Endometrium (tissue), 2 donors: ENCODE measurements around the gene AKNA.
"Not testable (repeated sequence)": the region's sequence is repeated elsewhere in the genome, so short reads cannot be mapped to it uniquely, and the experiment has no call there.

Source experiments
- FAIRE-seq: peaks from 2 replicates; lab custom pipeline; 2012; peaks lifted over from hg19 to GRCh38; lab: Jason Lieb, UNC
- donor health status: control.
- donor health status: control.

Gene AKNA

DNA sequence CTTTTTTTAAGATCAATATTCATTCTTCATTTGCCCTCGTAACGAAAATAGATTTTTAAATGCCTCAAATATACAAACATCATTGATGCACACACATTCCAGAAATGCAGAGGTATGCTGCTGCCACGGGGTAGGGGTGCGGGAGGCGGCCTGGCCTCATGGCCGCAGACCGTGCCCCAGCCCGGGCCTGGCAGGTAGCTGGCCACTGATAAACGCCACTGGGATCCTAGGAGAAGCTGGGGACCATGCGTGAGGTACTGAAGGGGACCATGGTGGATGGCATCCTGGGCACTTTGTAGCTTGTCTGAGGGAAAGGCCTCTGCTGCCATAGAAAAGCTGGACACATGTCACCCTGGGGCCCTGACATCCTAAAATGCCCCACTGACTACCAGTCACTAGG lies 51.6 kb downstream of the AKNA start:
- no peak for FAIRE-seq

DNA sequence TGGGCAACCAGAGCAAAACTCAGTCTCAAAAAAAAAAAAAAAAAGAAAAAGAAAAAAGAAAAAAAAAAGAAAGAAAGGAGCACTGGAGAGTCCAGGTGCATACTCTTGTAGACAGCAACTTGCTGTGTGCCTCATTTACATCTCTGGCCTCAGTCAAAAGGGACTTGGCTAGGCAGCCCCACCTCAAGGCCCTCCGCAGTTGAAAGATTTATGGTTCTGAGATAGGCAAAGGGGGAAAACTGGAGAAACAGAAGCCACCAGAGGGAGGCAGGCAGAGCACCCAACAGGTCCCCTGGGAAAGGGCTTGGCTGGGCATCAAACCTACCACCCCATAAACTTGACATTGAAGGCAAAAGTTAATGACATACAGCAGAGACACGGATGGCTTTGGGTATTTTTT lies 52.0 kb downstream of the AKNA start:
- FAIRE-seq, result no peak

DNA sequence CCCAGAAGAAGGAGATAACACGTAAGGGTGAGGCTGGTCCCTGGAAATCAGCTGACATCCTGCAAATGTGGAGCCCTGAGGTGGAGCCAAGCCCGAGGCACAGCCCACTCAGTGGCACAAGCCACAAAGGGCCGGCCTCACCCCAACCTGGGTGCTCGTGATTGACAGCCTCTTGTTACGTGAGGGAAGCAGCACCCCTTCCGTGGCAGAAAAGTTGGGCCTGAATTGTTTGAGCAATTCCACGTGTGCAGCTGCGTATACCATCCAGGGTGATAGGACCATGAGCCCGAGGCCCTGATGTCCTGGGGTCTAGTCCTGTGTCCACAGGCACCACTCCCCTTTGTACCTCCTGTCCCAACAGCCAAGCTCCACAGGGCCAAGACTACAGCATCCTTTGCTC lies 53.3 kb downstream of the AKNA start:
- FAIRE-seq, result no peak

DNA sequence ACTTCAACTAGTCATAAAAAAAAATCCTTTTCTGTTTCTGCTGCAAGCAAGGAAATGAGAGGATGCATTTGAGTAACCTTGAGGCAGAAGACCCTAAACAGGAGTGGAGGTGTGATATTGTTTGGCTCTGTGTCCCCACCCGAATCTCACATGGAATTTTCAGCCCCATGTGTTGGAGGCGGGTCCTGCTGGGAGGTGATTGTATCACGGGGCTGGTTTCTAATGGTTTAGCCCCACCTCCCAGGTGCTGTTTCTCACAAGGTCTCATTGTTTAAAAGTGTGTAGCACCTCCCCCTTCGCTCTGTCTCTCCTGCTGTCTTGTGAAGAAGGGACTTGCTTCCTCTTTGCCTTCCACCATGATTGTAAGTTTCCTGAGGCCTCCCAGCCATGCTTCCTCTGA lies 54.1 kb downstream of the AKNA start:
- FAIRE-seq, result not testable (repeated sequence)

DNA sequence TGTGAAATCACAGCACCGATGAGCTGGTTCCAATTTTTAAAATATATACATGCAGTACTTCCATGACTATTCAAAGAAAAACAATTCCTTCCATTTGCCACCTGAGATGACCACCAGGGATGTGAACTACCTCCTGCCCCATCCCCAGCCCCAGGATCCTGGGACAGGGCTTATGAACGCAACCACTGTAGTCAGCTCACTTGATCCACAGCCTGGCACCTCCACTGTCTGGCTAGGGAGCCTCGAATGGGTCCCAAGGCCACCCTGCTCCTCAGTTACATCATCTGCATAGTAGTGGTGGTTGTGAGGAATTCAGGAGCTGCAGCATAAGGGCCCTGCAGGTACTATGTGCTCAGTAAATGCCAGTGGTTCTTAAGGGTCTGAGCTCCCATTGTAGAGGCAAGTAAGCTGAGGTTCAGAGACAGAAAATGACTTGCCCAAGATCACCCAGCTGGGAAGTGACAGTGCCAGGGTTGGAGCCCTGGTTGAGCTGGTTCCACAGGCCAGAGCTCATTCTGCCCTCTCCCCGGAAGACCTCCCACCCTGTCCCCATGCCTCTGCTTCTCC lies 55.2 kb downstream of the AKNA start:
- not testable (repeated sequence) for FAIRE-seq

DNA sequence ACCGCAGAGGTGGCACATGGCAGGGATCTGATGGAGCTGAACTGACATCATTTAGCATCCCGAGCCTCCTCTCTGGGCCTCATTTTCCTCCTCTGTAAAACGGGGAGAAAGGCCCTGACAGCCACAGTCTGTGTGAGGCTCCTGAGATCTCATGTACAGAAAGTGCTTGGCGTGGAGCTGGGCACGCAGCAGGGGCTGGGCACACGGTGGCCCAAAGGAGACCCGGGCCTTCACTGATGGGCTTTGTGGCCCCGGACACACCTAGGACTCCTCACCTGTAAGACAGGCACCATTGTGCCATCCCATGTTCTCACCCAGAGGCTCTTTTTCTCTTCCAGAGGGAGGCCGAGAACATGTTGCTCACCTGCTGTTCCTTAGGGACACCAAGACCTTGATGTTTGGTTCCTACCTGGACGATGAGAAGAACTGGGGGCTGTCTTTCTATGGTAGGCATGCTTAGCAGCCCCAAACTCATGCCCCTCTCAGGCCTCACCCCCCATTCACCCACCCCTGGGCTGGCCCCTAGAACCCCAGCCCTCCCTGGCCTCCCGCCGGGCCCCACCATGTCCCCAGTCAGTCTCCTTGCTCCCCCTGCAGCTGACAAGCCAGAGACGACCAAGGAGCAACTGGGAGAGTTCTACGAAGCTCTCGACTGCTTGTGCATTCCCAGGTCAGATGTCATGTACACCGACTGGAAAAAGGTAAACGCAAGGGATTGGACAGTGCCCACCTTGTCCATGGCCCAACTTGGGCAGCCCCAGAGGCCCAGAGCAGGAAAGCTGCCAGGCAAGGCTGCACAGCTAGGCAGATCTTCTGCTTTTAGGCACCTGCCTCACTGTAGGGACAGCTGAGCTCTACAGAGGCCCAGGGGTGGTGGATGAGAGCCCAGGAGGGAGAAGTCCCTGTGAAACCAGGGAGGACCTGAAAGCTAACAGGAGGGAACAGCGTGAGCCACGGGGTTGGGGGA lies 56.3 kb downstream of the AKNA start:
- not testable (repeated sequence) for FAIRE-seq

DNA sequence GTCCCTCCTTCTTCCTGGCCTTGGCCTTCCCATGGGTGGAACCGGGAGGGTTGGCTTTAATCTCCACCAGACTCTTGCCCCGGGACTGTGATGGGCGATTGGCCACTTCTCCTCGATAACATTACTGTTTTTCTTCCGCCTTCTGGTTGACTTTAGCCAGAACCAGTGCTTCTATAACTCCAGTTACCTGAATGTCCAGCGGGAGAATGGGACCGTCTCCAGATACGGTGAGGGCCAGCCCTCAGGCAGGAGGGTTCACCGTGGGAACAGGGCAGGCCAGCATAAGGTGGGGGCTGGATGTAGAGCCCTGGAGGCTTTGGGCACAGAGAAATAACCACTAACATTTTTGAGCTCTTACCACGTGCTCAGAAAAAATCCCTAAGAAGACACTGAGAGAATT lies 57.1 kb downstream of the AKNA start:
- no peak for FAIRE-seq

DNA sequence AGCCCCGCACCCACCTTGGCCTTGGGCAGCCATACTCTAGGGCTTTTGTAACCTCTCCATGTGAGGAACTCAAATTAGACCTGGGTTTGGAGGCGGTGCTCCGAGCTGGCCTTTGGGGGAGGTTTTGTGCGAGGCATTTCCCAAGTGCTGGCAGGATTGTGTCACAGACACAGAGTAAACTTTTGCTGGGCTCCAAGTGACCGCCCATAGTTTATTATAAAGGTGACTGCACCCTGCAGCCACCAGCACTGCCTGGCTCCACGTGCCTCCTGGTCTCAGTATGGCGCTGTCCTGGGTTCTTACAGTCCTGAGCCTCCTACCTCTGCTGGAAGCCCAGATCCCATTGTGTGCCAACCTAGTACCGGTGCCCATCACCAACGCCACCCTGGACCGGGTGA lies 58.2 kb downstream of the AKNA start, which contains the start of gene ORM2:
ORM2 (plus strand) TSS at position 245 of the 398 bp plus-strand sequence; CDS start at position 281, 36 bp downstream.
- FAIRE-seq, result not testable (repeated sequence)

DNA sequence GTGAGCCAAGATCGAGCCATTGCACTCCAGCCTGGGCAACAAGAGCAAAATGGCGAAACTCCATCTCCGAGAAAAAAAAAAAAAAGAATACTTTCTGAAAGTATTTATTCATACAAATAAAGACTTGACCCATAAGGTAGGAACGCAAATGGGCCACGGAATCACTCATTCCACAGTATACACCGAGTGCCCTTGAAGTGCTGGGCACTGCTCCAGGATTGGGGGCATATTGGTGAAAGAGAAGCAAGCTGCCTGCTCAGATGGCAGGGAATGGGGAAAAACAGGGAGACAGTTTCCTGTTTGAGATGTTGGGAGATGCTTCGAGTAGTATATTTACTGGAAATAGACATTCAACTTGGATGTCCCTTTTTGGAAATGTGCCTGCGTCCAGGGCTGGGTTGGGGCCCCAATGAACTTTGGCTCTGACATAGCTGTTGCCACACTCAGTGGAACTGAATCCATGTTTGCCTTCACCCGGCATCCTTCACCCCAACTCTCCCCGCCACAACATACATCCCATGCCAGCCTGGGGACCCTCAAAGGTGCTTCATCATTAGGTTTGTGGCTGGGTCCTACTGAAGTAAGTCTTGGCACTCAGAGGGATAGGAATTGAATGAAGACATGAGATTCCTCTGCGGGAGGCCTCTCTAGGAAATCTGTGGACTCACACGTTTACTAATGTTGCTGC lies 58.7 kb downstream of the AKNA start:
- not testable (repeated sequence) for FAIRE-seq

DNA sequence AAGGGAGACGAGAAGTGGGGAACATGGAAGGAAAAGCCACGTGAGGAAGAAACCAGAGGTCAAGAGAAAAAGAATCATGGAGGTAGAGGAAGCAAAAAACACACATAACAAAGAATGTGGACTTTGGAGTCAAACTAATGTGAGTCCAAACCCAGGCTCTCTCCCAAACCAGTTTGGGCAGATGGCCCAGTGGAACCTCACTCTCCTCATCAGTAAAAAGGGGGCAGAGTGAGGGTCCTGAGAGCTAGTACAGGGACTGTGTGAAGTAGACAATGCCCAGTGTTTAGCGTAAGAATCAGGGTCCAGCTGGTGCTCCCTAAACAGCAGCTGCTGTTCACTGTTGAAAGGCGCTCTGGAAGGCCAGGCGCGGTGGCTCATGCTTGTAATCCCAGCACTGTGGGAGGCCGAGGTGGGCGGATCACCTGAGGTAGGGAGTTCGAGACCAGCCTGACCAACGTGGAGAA lies 59.4 kb downstream of the AKNA start:
- not testable (repeated sequence) for FAIRE-seq

DNA sequence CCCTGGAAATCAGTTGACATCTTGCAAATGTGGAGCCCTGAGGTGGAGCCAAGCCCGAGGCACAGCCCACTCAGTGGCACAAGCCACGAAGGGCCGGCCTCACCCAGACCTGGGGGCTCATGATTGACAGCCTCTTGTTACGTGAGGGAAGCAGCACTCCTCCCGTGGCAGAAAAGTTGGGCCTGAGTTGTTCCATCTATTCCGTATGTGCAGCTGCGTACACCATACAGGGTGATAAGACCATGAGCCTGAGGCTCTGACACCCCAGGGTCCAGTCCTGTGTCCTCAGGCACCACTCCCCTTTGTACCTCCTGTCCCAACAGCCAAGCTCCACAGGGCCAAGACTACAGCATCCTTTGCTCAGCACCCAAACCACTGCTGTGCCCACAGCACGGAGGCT lies 60.0 kb downstream of the AKNA start:
- FAIRE-seq, result no peak

DNA sequence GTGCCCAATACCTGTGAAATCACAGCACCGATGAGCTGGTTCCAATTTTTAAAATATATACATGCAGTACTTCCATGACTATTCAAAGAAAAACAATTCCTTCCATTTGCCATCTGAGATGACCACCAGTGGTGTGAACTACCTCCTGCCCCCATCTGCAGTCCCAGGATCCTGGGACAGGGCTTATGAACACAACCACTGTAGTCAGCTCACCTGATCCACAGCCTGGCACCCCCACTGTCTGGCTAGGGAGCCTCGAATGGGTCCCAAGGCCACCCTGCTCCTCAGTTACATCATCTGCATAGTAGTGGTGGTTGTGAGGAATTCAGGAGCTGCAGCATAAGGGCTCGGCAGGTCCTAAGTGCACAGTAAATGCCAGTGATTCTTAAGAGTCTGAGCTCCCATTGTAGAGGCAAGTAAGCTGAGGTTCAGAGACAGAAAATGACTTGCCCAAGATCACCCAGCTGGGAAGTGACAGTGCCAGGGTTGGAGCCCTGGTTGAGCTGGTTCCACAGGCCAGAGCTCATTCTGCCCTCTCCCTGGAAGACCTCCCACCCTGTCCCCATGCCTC lies 62.0 kb downstream of the AKNA start:
- FAIRE-seq, result not testable (repeated sequence)

DNA sequence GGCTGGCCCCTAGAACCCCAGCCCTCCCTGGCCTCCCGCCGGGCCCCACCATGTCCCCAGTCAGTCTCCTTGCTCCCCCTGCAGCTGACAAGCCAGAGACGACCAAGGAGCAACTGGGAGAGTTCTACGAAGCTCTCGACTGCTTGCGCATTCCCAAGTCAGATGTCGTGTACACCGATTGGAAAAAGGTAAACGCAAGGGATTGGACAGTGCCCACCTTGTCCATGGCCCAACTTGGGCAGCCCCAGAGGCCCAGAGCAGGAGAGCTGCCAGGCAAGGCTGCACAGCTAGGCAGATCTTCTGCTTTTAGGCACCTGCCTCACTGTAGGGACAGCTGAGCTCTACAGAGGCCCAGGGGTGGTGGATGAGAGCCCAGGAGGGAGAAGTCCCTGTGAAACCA lies 62.8 kb downstream of the AKNA start:
- not testable (repeated sequence) for FAIRE-seq

DNA sequence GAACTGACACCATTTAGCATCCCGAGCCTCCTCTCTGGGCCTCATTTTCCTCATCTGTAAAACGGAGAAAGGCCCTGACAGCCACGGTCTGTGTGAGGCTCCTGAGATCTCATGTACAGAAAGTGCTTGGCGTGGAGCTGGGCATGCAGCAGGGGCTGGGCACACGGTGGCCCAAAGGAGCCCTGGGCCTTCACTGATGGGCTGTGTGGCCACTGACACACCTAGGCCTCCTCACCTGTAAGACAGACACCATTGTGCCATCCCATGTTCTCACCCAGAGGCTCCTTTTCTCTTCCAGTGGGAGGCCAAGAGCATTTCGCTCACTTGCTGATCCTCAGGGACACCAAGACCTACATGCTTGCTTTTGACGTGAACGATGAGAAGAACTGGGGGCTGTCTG lies 63.3 kb downstream of the AKNA start:
- FAIRE-seq, result no peak

DNA sequence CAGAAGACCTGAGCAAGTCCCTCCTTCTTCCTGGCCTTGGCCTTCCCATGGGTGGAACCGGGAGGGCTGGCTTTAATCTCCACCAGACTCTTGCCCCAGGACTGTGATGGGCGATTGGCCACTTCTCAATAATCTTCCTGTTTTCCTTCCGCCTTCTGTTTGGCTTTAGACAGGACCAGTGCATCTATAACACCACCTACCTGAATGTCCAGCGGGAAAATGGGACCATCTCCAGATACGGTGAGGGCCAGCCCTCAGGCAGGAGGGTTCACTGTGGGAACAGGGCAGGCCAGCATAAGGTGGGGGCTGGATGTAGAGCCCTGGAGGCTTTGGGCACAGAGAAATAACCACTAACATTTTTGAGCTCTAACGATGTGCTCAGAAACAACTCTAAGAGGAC lies 63.9 kb downstream of the AKNA start:
- FAIRE-seq, result not testable (repeated sequence)

DNA sequence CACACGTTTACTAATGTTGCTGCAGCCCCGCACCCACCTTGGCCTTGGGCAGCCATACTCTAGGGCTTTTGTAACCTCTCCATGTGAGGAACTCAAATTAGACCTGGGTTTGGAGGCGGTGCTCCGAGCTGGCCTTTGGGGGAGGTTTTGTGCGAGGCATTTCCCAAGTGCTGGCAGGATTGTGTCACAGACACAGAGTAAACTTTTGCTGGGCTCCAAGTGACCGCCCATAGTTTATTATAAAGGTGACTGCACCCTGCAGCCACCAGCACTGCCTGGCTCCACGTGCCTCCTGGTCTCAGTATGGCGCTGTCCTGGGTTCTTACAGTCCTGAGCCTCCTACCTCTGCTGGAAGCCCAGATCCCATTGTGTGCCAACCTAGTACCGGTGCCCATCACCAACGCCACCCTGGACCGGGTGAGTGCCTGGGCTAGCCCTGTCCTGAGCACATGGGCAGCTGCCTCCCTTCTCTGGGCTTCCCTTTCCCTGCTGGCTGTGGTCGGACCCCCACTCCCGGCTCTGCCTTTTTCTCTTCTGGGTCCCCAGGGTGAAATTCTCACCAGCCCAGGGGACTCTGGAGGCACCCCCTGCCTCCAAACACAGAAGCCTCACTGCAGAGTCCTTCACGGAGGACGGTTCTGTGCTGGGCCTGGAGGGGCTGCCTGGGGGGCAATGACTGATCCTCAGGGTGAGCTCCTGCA lies 64.8 kb downstream of the AKNA start, which contains the start of gene ORM1:
ORM1 (plus strand) TSS at position 268 of the 701 bp plus-strand sequence; CDS start at position 304, 36 bp downstream.
- FAIRE-seq, result not testable (repeated sequence)

DNA sequence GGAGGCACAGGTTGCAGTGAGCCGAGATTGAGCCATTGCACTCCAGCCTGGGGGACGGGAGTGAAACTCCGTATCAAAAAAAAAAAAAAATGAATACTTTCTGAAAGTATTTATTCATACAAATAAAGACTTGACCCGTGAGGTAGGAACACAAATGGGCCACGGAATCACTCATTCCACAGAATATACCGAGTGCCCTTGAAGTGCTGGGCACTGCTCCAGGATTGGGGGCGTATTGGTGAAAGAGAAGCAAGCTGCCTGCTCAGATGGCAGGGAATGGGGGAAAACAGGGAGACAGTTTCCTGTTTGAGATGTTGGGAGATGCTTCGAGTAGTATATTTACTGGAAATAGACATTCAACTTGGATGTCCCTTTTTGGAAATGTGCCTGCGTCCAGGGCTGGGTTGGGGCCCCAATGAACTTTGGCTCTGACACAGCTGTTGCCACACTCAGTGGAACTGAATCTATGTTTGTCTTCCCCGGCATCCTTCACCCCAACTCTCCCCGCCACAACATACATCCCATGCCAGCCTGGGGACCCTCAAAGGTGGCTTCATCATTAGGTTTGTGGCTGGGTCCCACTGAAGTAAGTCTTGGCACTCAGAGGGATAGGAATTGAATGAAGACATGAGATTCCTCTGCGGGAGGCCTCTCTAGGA lies 65.5 kb downstream of the AKNA start:
- FAIRE-seq, result not testable (repeated sequence)

DNA sequence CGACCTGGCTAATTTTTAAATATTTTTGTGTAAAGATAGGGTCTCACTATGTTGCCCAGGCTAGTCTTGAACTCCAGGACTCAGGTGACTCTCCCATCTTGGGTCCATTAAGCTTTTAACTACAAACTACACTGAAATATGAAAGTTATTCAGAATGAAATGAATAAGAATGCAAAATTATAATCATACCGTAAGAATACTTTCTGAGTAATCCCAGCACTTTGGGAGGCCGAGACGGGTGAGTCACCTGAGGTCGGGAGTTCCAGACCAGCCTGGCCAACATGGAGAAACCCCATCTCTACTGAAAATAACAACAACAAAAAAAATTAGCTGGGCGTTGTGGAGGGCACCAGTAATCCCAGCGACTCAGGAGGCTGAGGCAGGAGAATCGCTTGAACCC lies 66.0 kb downstream of the AKNA start:
- no peak for FAIRE-seq

DNA sequence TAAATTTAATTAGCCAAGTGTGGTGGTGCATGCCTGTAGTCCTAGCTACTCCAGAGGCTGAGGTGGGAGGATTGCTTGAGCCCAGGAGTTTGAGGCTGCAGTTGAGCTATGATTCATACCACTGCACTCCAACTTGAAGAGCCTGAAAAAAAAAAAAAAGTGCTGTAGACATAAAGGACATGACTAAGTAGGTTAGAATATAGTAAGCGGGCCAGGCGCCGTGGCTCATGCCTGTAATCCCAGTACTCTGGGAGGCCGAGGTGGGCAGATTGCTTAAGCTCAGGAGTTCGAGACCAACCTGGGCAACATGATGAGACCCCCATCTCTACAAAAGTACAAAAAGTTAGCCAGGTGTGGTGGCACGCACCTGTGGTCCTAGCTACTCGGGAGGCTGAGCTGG lies 67.1 kb downstream of the AKNA start:
- FAIRE-seq, result not testable (repeated sequence)

DNA sequence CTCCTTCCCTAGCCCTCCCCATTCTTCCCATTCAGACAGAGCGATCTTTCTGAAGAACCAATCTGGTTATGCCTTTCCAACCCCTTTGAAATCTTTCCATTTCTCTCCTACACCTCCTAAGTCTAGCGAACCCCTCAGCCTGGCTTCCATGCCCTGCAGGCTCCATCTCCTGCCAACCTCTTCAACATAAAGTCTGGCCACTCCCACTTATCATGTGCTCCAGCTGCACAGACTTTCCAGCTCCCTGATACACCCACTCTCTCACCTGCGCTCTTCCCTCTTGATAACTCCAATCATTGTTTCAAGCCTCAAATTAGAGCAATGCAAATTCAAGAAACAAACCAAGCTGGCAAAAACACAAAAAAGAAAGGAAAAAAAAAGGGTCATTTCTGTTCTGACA lies 68.6 kb downstream of the AKNA start:
- no peak for FAIRE-seq

DNA sequence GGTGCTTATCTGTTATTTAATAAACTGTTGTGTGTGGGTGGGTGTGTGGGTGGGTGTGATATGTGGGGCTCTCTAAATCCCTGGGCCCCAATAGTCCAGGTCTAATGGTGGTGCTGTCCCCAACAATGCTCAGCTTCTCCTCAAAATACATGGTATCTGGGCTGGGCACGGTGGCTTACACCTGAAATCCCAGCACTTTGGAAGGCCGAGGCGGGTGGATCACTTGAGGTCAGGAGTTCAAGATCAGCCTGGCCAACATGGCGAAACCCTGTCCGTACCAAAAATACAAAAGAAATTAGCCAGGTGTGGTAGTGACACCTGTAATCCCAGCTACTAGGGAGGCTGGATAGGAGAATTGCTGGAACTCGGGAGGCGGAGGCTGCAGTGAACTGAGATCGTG lies 69.4 kb downstream of the AKNA start:
- FAIRE-seq, result no peak
